ENCODE results near the gene FAM221B.

GRCh38 chr9:35827486-35827885 is 1.0 kb downstream of the FAM221B start:
- TF ChIP-seq ZNF764 (CRISPR knock-in tag; IDR thresholded peaks at IDR 0.05; ENCODE audit: low read depth): no peak
- TF ChIP-seq CTCF (IDR thresholded peaks at IDR 0.05 in 2 of 3, conservative IDR thresholded peaks at IDR 0.05 in 1 of 3; ENCODE audit: insufficient read depth in 2 of 3, low read depth in 1 of 3, low read length in 3 of 3): no peak
- no peak for TF ChIP-seq SETDB1 (IDR thresholded peaks at IDR 0.05; ENCODE audit: low read length)
- TF ChIP-seq ARID2 (IDR thresholded peaks at IDR 0.05): no peak
- no peak for TF ChIP-seq FOXM1 (IDR thresholded peaks at IDR 0.05; ENCODE audit: low read depth)
- TF ChIP-seq FOXM1 (CRISPR knock-in tag; IDR thresholded peaks at IDR 0.05; ENCODE audit: low read depth): no peak
- TF ChIP-seq FUS (optimal IDR thresholded peaks at IDR 0.05; ENCODE audit: low read depth, low read length): no peak
- TF ChIP-seq ETV5 (CRISPR knock-in tag; IDR thresholded peaks at IDR 0.05; ENCODE audit: low read depth): no peak
- no peak for TF ChIP-seq EP300 (IDR thresholded peaks at IDR 0.05; ENCODE audit: low read length)
- no peak for TF ChIP-seq ZNF318 (IDR thresholded peaks at IDR 0.05; ENCODE audit: borderline replicate concordance in 1 of 2, low read depth in 1 of 2)
- TF ChIP-seq ZFX (CRISPR knock-in tag; IDR thresholded peaks at IDR 0.05): no peak
- TF ChIP-seq HNRNPLL (IDR thresholded peaks at IDR 0.05; ENCODE audit: low read depth, low read length, poor library complexity, severe bottlenecking): no peak
- no peak for TF ChIP-seq SREBF2 (CRISPR knock-in tag; IDR thresholded peaks at IDR 0.05)
- no peak for TF ChIP-seq ATF2 (CRISPR knock-in tag; IDR thresholded peaks at IDR 0.05)
- no peak for TF ChIP-seq ZZZ3 (IDR thresholded peaks at IDR 0.05)

Measured in K562 (cell line).